ENCODE measurements around the gene HS1BP3.

GRCh38 chr2:20677301-20678085, 26.6 kb upstream of the HS1BP3 start:
- peak; percentile 39 for TF ChIP-seq CTCF (IDR thresholded peaks at IDR 0.05; ENCODE audit: insufficient read depth, low read length, poor library complexity, severe bottlenecking)
- TF ChIP-seq EZH2phosphoT487 (conservative IDR thresholded peaks at IDR 0.05; ENCODE audit: low read length) = no peak
